Body of pancreas (tissue), 4 donors: ENCODE measurements around the gene TBPL2. TPM values are rescaled to one million over a fixed set of nuclear protein-coding genes. Genes with fewer than 3 reads are reported as not detected.

Source experiments
- ATAC-seq: fragments of 150-250 bp; one replicate; pipeline ENCODE4 v1.9.1; 2016
- DNase-seq, 4 donors: peaks; one replicate each; pipeline ENCODE4 v3.0.0-alpha.2; 2019
- H3K27ac ChIP-seq, 4 donors: fragments of 200-600 bp; sonication (generic); 1 replicate in 3 of 4; 2 replicates in 1 of 4; pipeline versions ENCODE4 v1.5.1 to v1.6.1; 2016 to 2019; ENCODE audit warnings: mild to moderate bottlenecking in 1 of 4, mixed read lengths in 1 of 4, moderate library complexity in 1 of 4
- H3K27me3 ChIP-seq, 2 donors: fragments of 200-600 bp; sonication (generic); one replicate each; pipeline ENCODE4 v1.6.0; 2016; ENCODE audit warnings: mild to moderate bottlenecking in 1 of 2
- H3K36me3 ChIP-seq, 2 donors: fragments of 200-600 bp; sonication (generic); replicated peaks in 1 of 2; 2 replicates each; pipeline ENCODE4 v1.5.1; 2016; ENCODE audit warnings: low read depth in 2 of 2; ENCODE audit not compliant: insufficient read depth in 1 of 2
- H3K4me1 ChIP-seq: fragments of 200-600 bp; sonication (generic); one replicate; pipeline ENCODE4 v1.6.0; 2016
- H3K4me3 ChIP-seq, 2 donors: fragments of 200-600 bp; sonication (generic); 1 replicate in 1 of 2; 2 replicates in 1 of 2; pipeline ENCODE4 v1.5.1; 2016 to 2019
- H3K9me3 ChIP-seq, 3 donors: fragments of 200-600 bp; sonication (generic); 1 replicate in 2 of 3; 2 replicates in 1 of 3; pipeline ENCODE4 v1.5.1; 2016
- CTCF ChIP-seq, 7 experiments: fragments of 450-650 bp in 4 of 7; fragments of 200-600 bp in 3 of 7; sonication (generic) in 3 of 7; IDR thresholded peaks; one replicate each; pipeline ENCODE4 v1.5.1; 2016 to 2019; ENCODE audit warnings: antibody characterized with exemption in 7 of 7
- POLR2A ChIP-seq, 3 donors: fragments of 450-650 bp; IDR thresholded peaks; one replicate each; pipeline ENCODE4 v1.6.1; 2016; ENCODE audit warnings: antibody characterized with exemption in 3 of 3, mild to moderate bottlenecking in 2 of 3
- WGBS, 2 donors: methylation state at CpG; one replicate each; pipeline ENCODE4 v1.1.5; 2017; 5-methylcytosine and 5-hydroxymethylcytosine counted together
- intact Hi-C: fragments of 100-400 bp; cut with DNase I; formaldehyde crosslinking; loops from one replicate; pipeline ENCODE4 v1.15.1; 2023
- total RNA-seq, 2 donors: library from RNA; depleted of rRNA; stranded (reverse); fragments of >200 nt; gene quantifications; one replicate each; pipeline ENCODE4 v1.1.0, GENCODE V29; 2016

Gene TBPL2
- total RNA-seq, 2 donors from 2014 or later = not detected

GRCh38 chr14:55382483-55382882, 57.9 kb downstream of the TBPL2 start:
- WGBS, 2 donors = 74 to 78% methylated on average over 4 of the region's 4 CpGs
- intact Hi-C loops = no loop called here
- H3K36me3 ChIP-seq = peaks cover 0 to 14% of the 10 kb centered on the region in 2 donors
- H3K27ac ChIP-seq = no peak overlapping the region
- ATAC-seq = no peak
- no peaks in the 10 kb centered on the region for H3K4me1 ChIP-seq
- H3K9me3 ChIP-seq = no peaks in the 10 kb centered on the region
- TF ChIP-seq CTCF (IDR thresholded peaks at IDR 0.05) (no peak), POLR2A (IDR thresholded peaks at IDR 0.05) (no peak)
- no peaks in the 10 kb centered on the region for H3K27me3 ChIP-seq
- no peak overlapping the region for H3K4me3 ChIP-seq
- DNase-seq = no peak

GRCh38 chr14:55381561-55381960, 58.9 kb downstream of the TBPL2 start:
- 84 to 90% methylated on average over 2 of the region's 2 CpGs for WGBS, 2 donors
- no peaks in the 10 kb centered on the region for H3K4me1 ChIP-seq
- no peaks in the 10 kb centered on the region for H3K9me3 ChIP-seq
- DNase-seq (no peak), ATAC-seq (no peak)
- H3K27ac ChIP-seq = no peak overlapping the region
- intact Hi-C loops = no loop called here
- TF ChIP-seq POLR2A (IDR thresholded peaks at IDR 0.05) = no peak
- no peak for TF ChIP-seq CTCF (IDR thresholded peaks at IDR 0.05)
- H3K4me3 ChIP-seq = no peak overlapping the region
- no peaks in the 10 kb centered on the region for H3K27me3 ChIP-seq
- peaks cover 0 to 15% of the 10 kb centered on the region in 2 donors for H3K36me3 ChIP-seq

GRCh38 chr14:55381040-55381439, 59.4 kb downstream of the TBPL2 start:
- no peak for ATAC-seq
- 70 to 75% methylated on average over 5 of the region's 5 CpGs for WGBS, 2 donors
- no peak overlapping the region for H3K27ac ChIP-seq

GRCh38 chr14:55377236-55377635, 63.2 kb downstream of the TBPL2 start:
- no peaks in the 10 kb centered on the region for H3K9me3 ChIP-seq
- TF ChIP-seq POLR2A (IDR thresholded peaks at IDR 0.05) (no peak), CTCF (IDR thresholded peaks at IDR 0.05) (no peak)
- no peak overlapping the region for H3K4me3 ChIP-seq
- intact Hi-C loops = no loop called here
- DNase-seq (no peak), ATAC-seq (no peak)
- no peaks in the 10 kb centered on the region for H3K27me3 ChIP-seq
- no peaks in the 10 kb centered on the region for H3K4me1 ChIP-seq
- H3K27ac ChIP-seq = no peak overlapping the region
- 91 to 92% methylated on average over 5 of the region's 5 CpGs for WGBS, 2 donors
- H3K36me3 ChIP-seq = peaks cover 0 to 16% of the 10 kb centered on the region in 2 donors

More at GRCh38 chr14:55381040-55381439, 59.4 kb downstream of the TBPL2 start:
- no peak overlapping the region for H3K4me3 ChIP-seq
- intact Hi-C loops = no loop called here
- H3K36me3 ChIP-seq = peaks cover 0 to 18% of the 10 kb centered on the region in 2 donors
- no peak for TF ChIP-seq POLR2A (IDR thresholded peaks at IDR 0.05)
- no peak for TF ChIP-seq CTCF (IDR thresholded peaks at IDR 0.05)
- no peaks in the 10 kb centered on the region for H3K4me1 ChIP-seq
- no peaks in the 10 kb centered on the region for H3K9me3 ChIP-seq
- H3K27me3 ChIP-seq = no peaks in the 10 kb centered on the region
- DNase-seq = no peak

GRCh38 chr14:55374771-55375170, 65.6 kb downstream of the TBPL2 start:
- 94 to 95% methylated on average over 4 of the region's 4 CpGs for WGBS, 2 donors
- no peak overlapping the region for H3K27ac ChIP-seq
- peaks cover 0 to 9% of the 10 kb centered on the region in 2 donors for H3K36me3 ChIP-seq
- no peaks in the 10 kb centered on the region for H3K27me3 ChIP-seq
- no peaks in the 10 kb centered on the region for H3K4me1 ChIP-seq
- no peak for TF ChIP-seq POLR2A (IDR thresholded peaks at IDR 0.05)
- no peak for TF ChIP-seq CTCF (IDR thresholded peaks at IDR 0.05)
- H3K9me3 ChIP-seq = no peaks in the 10 kb centered on the region
- ATAC-seq = no peak
- DNase-seq = no peak
- H3K4me3 ChIP-seq = no peak overlapping the region
- intact Hi-C loops = no loop called here
